GM23338 (cell line): ENCODE measurements around the gene KDM4C.

Source experiments
- CREB1 ChIP-seq: fragments of 250-450 bp; sonication (Bioruptor Pico); IDR thresholded peaks from 2 replicates; pipeline ENCODE4 v1.5.0; 2020; ENCODE audit warnings: low read depth, mild to moderate bottlenecking, moderate library complexity
- CTCF ChIP-seq, 2 experiments: fragments of 200-600 bp in 1 of 2; sonication (generic) in 1 of 2; conservative IDR thresholded peaks; 2 replicates each; pipeline versions ENCODE4 v1.5.1 to v1.6.1; 2016 to 2017; ENCODE audit warnings: antibody characterized with exemption in 2 of 2, low read depth in 2 of 2, mild to moderate bottlenecking in 2 of 2, moderate library complexity in 1 of 2
- ETS1 ChIP-seq: IDR thresholded peaks from 2 replicates; pipeline ENCODE4 v1.6.1; 2016; ENCODE audit warnings: antibody characterized with exemption
- EZH2 ChIP-seq: fragments of 200-600 bp; sonication (generic); IDR thresholded peaks from one replicate; pipeline ENCODE4 v1.8.0; 2017; ENCODE audit warnings: antibody characterized with exemption, mild to moderate bottlenecking, low read depth; ENCODE audit not compliant: unreplicated experiment
- NANOG ChIP-seq: IDR thresholded peaks from 2 replicates; pipeline ENCODE4 v1.6.1; 2016; ENCODE audit warnings: antibody characterized with exemption, borderline replicate concordance
- ZNF331 ChIP-seq: fragments of 250-450 bp; sonication (Bioruptor Pico); IDR thresholded peaks from 2 replicates; pipeline ENCODE4 v1.5.0; 2020; ENCODE audit warnings: low read depth, mild to moderate bottlenecking, moderate library complexity

- TF ChIP-seq NANOG (no peak), CTCF (conservative IDR thresholded peaks at IDR 0.05; ENCODE audit: low read depth in 2 of 2) (no peak), ZNF331 (no peak), ETS1 (no peak), CREB1 (CRISPR knock-in tag) (no peak), EZH2 (no peak)
Measured at GRCh38 chr9:7172154-7173115, 414.7 kb downstream of the KDM4C start.
